ENCODE results near the gene KCNMB2. TPM values are rescaled to one million over a fixed set of nuclear protein-coding genes. Genes with fewer than 3 reads are reported as not detected.

The KCNMB2 gene
- polyA plus RNA-seq, 1 donor (not counting 4 experiments of a cell fraction or from before 2014, with no cell fraction given) = not detected

DNA sequence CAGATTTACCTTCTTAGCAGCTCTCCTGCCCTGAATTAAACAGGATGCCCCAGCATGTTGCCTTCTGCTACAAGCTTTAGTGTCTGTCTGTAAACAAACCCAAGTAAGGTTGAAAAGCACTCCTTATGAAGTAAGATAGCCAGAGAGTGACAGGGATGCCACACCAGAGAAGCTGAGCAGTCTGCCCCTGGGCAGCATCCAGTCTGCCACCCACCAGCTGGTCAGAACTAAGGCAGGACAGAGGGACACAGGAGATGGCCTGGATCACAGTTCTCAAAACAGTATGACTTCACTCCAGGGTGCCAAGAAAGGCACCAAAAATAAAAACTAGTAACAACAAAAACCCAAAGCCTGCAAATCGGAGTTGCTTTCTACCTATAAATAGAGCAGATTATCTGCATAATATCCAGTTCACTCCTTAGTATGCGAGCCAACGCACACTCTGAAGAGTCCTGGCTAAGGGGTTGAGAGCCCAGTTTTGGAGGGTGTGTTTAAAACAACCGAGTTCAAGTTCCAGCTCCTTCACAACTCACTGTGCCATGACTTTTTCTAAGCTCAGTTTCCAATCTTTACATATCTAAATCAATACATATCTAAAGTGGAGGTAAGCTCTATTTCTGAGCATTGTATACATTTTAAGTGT is 198.9 kb downstream of the KCNMB2 start:
- FAIRE-seq = no peak
- TF ChIP-seq EZH2 (IDR thresholded peaks at IDR 0.05; ENCODE audit: low read length) = no peak
- TF ChIP-seq, protein P1, sequence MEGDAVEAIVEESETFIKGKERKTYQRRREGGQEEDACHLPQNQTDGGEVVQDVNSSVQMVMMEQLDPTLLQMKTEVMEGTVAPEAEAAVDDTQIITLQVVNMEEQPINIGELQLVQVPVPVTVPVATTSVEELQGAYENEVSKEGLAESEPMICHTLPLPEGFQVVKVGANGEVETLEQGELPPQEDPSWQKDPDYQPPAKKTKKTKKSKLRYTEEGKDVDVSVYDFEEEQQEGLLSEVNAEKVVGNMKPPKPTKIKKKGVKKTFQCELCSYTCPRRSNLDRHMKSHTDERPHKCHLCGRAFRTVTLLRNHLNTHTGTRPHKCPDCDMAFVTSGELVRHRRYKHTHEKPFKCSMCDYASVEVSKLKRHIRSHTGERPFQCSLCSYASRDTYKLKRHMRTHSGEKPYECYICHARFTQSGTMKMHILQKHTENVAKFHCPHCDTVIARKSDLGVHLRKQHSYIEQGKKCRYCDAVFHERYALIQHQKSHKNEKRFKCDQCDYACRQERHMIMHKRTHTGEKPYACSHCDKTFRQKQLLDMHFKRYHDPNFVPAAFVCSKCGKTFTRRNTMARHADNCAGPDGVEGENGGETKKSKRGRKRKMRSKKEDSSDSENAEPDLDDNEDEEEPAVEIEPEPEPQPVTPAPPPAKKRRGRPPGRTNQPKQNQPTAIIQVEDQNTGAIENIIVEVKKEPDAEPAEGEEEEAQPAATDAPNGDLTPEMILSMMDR (optimal IDR thresholded peaks at IDR 0.05 in 1 of 3, IDR thresholded peaks at IDR 0.05 in 1 of 3, conservative IDR thresholded peaks at IDR 0.05 in 1 of 3; ENCODE audit: extremely low read depth in 1 of 3, insufficient read depth in 2 of 3, low read length in 3 of 3) = no peak
- no peak overlapping the region for H3K4me2 ChIP-seq (ENCODE audit: control insufficient read depth, extremely low read depth, insufficient read depth, low read depth, low read length)
- no peaks in the 10 kb centered on the region for H3K27me3 ChIP-seq (ENCODE audit: control insufficient read depth, extremely low read depth, insufficient read depth, low read length)
- no peak for DNase-seq (ENCODE audit: low read depth, low spot score)
- H4K20me1 ChIP-seq (ENCODE audit: control insufficient read depth, extremely low read depth, insufficient read depth, low read length) = no peaks in the 10 kb centered on the region
- no peaks in the 10 kb centered on the region for H3K9me1 ChIP-seq (ENCODE audit: control insufficient read depth, extremely low read depth, insufficient read depth, low read length)
- H3K4me1 ChIP-seq (ENCODE audit: control insufficient read depth, extremely low read depth, insufficient read depth, low read length) = no peaks in the 10 kb centered on the region
- no peak overlapping the region for H3K4me3 ChIP-seq (ENCODE audit: control insufficient read depth in 2 of 3, extremely low read depth in 1 of 3, insufficient read depth in 2 of 3, low read depth in 1 of 3, low read length in 3 of 3)
- H3K79me2 ChIP-seq (ENCODE audit: control insufficient read depth, insufficient read depth, low read length) = no peaks in the 10 kb centered on the region
- no peak overlapping the region for H3K9ac ChIP-seq (ENCODE audit: control insufficient read depth, extremely low read depth, insufficient read depth, low read length)
- H3K9me3 ChIP-seq (ENCODE audit: control insufficient read depth, low read depth, low read length) = no peaks in the 10 kb centered on the region
- no peak overlapping the region for H3K27ac ChIP-seq (ENCODE audit: control insufficient read depth, insufficient read depth, low read length)
- no peak overlapping the region for H2AFZ ChIP-seq (ENCODE audit: control insufficient read depth, low read length)
- no peaks in the 10 kb centered on the region for H3K36me3 ChIP-seq (ENCODE audit: control insufficient read depth in 2 of 2, extremely low read depth in 1 of 2, insufficient read depth in 2 of 2, low read length in 2 of 2)
- dilution Hi-C loops (cut with MboI; ENCODE audit: extremely low pct_ligation_motif_present, low sequenced_read_pairs) = no loop called here

DNA sequence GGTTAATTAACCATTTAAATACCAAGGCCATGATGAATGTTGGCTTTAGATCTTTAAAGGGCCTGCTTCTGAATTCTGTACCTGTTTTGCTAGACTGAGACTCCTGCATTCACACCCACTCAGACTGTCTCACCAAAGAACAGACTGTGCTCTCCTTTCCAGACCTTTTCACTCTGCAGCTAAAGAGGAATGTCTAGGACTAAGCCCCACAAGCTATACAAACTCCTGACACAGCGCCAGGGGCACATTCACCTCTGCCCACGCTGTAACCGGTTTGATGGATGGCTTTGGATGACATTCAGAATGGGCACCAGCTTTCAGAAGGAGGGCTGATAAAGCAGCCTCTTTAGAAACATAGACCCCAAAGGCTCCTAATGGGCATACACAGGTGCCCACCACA is 200.1 kb downstream of the KCNMB2 start:
- no peaks in the 10 kb centered on the region for H3K27me3 ChIP-seq (ENCODE audit: control insufficient read depth, extremely low read depth, insufficient read depth, low read length)
- H3K36me3 ChIP-seq (ENCODE audit: control insufficient read depth in 2 of 2, extremely low read depth in 1 of 2, insufficient read depth in 2 of 2, low read length in 2 of 2) = no peaks in the 10 kb centered on the region
- H3K4me3 ChIP-seq (ENCODE audit: control insufficient read depth in 2 of 3, extremely low read depth in 1 of 3, insufficient read depth in 2 of 3, low read depth in 1 of 3, low read length in 3 of 3) = no peak overlapping the region
- DNase-seq (ENCODE audit: low read depth, low spot score) (no peak), FAIRE-seq (no peak)
- dilution Hi-C loops (cut with MboI; ENCODE audit: extremely low pct_ligation_motif_present, low sequenced_read_pairs) = no loop called here
- H3K4me1 ChIP-seq (ENCODE audit: control insufficient read depth, extremely low read depth, insufficient read depth, low read length) = no peaks in the 10 kb centered on the region
- no peak overlapping the region for H3K27ac ChIP-seq (ENCODE audit: control insufficient read depth, insufficient read depth, low read length)
- H3K9me1 ChIP-seq (ENCODE audit: control insufficient read depth, extremely low read depth, insufficient read depth, low read length) = no peaks in the 10 kb centered on the region
- no peak overlapping the region for H2AFZ ChIP-seq (ENCODE audit: control insufficient read depth, low read length)
- no peak overlapping the region for H3K9ac ChIP-seq (ENCODE audit: control insufficient read depth, extremely low read depth, insufficient read depth, low read length)
- H3K79me2 ChIP-seq (ENCODE audit: control insufficient read depth, insufficient read depth, low read length) = no peaks in the 10 kb centered on the region
- no peak overlapping the region for H3K4me2 ChIP-seq (ENCODE audit: control insufficient read depth, extremely low read depth, insufficient read depth, low read depth, low read length)
- TF ChIP-seq, protein P1 (optimal IDR thresholded peaks at IDR 0.05 in 1 of 3, IDR thresholded peaks at IDR 0.05 in 1 of 3, conservative IDR thresholded peaks at IDR 0.05 in 1 of 3; ENCODE audit: extremely low read depth in 1 of 3, insufficient read depth in 2 of 3, low read length in 3 of 3) = no peak
- no peak for TF ChIP-seq EZH2 (IDR thresholded peaks at IDR 0.05; ENCODE audit: low read length)
- no peaks in the 10 kb centered on the region for H3K9me3 ChIP-seq (ENCODE audit: control insufficient read depth, low read depth, low read length)
- no peaks in the 10 kb centered on the region for H4K20me1 ChIP-seq (ENCODE audit: control insufficient read depth, extremely low read depth, insufficient read depth, low read length)

Data from keratinocyte (primary cell).